ENCODE measurements around the gene GPR150. TPM values are rescaled to one million over a fixed set of nuclear protein-coding genes. Genes with fewer than 3 reads are reported as not detected.

Gene GPR150
- total and polyA plus RNA-seq, 2 of the 13 experiments (the other 11 are each of a cell fraction or from before 2014, with no cell fraction given): 0.03 TPM; not detected in 1

- TF ChIP-seq ZSCAN5A (CRISPR knock-in tag; IDR thresholded peaks at IDR 0.05; ENCODE audit: borderline replicate concordance): no peak
- TF ChIP-seq KLF12 (CRISPR knock-in tag; IDR thresholded peaks at IDR 0.05; ENCODE audit: borderline replicate concordance): no peak
- no peak for TF ChIP-seq CREB3 (CRISPR knock-in tag; IDR thresholded peaks at IDR 0.05)
- no peak for TF ChIP-seq ZNF282 (IDR thresholded peaks at IDR 0.05; ENCODE audit: partially characterized antibody)
- no peak for TF ChIP-seq ZNF607 (CRISPR knock-in tag; IDR thresholded peaks at IDR 0.05; ENCODE audit: borderline replicate concordance)
- no peak for TF ChIP-seq PBX2 (CRISPR knock-in tag; IDR thresholded peaks at IDR 0.05)
- no peak for TF ChIP-seq ZNF569 (CRISPR knock-in tag; IDR thresholded peaks at IDR 0.05; ENCODE audit: borderline replicate concordance)
- no peak for TF ChIP-seq ZNF468 (CRISPR knock-in tag; IDR thresholded peaks at IDR 0.05)
- TF ChIP-seq ZNF367 (CRISPR knock-in tag; IDR thresholded peaks at IDR 0.05; ENCODE audit: borderline replicate concordance): no peak
- peak; percentile 86 for TF ChIP-seq HNF4A (CRISPR knock-in tag; IDR thresholded peaks at IDR 0.05)
- no peak for TF ChIP-seq DMAP1 (CRISPR knock-in tag; IDR thresholded peaks at IDR 0.05)
- TF ChIP-seq ZNF644 (CRISPR knock-in tag; IDR thresholded peaks at IDR 0.05; ENCODE audit: low read depth): peak; percentile 85
- 0 out of 2 replicates have a peak, but pooled peaks have one; percentile 30 for TF ChIP-seq NCOR1 (IDR thresholded peaks at IDR 0.05; ENCODE audit: borderline replicate concordance, low read length)
- no peak for TF ChIP-seq ASH2L (IDR thresholded peaks at IDR 0.05; ENCODE audit: insufficient read length, low read depth, low read length)
- TF ChIP-seq NBN (conservative IDR thresholded peaks at IDR 0.05): no peak
- TF ChIP-seq ZNF546 (CRISPR knock-in tag; conservative IDR thresholded peaks at IDR 0.05): no peak
- TF ChIP-seq NR1H2 (CRISPR knock-in tag; IDR thresholded peaks at IDR 0.05; ENCODE audit: borderline replicate concordance, low read depth): no peak
- no peak for TF ChIP-seq SOX13 (IDR thresholded peaks at IDR 0.05)
- TF ChIP-seq SOX13 (CRISPR knock-in tag; conservative IDR thresholded peaks at IDR 0.05 in 1 of 2, IDR thresholded peaks at IDR 0.05 in 1 of 2): peak in 1 of 2 experiments; percentile 66; a peak in 1 of 4 replicates
- no peak for TF ChIP-seq POGK (CRISPR knock-in tag; conservative IDR thresholded peaks at IDR 0.05)
- TF ChIP-seq CREB1 (IDR thresholded peaks at IDR 0.05): no peak
- TF ChIP-seq CREB1 (CRISPR knock-in tag; IDR thresholded peaks at IDR 0.05): no peak
- TF ChIP-seq ZNF30 (CRISPR knock-in tag; IDR thresholded peaks at IDR 0.05): no peak
- no peak for TF ChIP-seq MAFF (IDR thresholded peaks at IDR 0.05; ENCODE audit: low read depth, low read length)
- no peak for TF ChIP-seq ZNF460 (CRISPR knock-in tag; IDR thresholded peaks at IDR 0.05; ENCODE audit: borderline replicate concordance)
Measured at GRCh38 chr5:95670568-95670967, 50.7 kb downstream of the GPR150 start (continued).
